Uterus (tissue), 4 donors: ENCODE results near the gene ADCY2. TPM values are rescaled to one million over a fixed set of nuclear protein-coding genes. Genes with fewer than 3 reads are reported as not detected.

ENCODE experiments used
- DNase-seq, 2 donors: peaks; one replicate each; pipeline ENCODE4 v3.0.0-alpha.2; 2019 to 2020
- H3K27ac ChIP-seq, 2 donors: fragments of 200-600 bp; sonication (generic); 1 replicate in 1 of 2; 2 replicates in 1 of 2; pipeline ENCODE4 v1.5.1; 2016 to 2018
- H3K27me3 ChIP-seq, 2 donors: fragments of 200-600 bp; sonication (generic); one replicate each; pipeline ENCODE4 v1.5.1; 2018 to 2019; ENCODE audit warnings: control low read depth in 1 of 2
- H3K36me3 ChIP-seq, 2 donors: fragments of 200-600 bp; sonication (generic); one replicate each; pipeline ENCODE4 v1.5.1; 2019; ENCODE audit warnings: control low read depth in 1 of 2
- H3K4me1 ChIP-seq, 2 donors: fragments of 200-600 bp; sonication (generic); one replicate each; pipeline ENCODE4 v1.5.1; 2018 to 2019; ENCODE audit warnings: control low read depth in 1 of 2
- H3K4me3 ChIP-seq, 2 donors: fragments of 200-600 bp; sonication (generic); 1 replicate in 1 of 2; 2 replicates in 1 of 2; pipeline ENCODE4 v1.5.1; 2018 to 2019; ENCODE audit warnings: mild to moderate bottlenecking in 1 of 2
- H3K9me3 ChIP-seq, 2 donors: fragments of 200-600 bp; sonication (generic); one replicate each; pipeline ENCODE4 v1.5.1; 2019; ENCODE audit warnings: control low read depth in 1 of 2
- CTCF ChIP-seq, 4 experiments: fragments of 200-600 bp in 2 of 4; fragments of 450-650 bp in 2 of 4; sonication (generic) in 2 of 4; IDR thresholded peaks; one replicate each; pipeline ENCODE4 v1.5.1; 2016 to 2019; ENCODE audit warnings: antibody characterized with exemption in 4 of 4, mild to moderate bottlenecking in 2 of 4, moderate library complexity in 1 of 4
- POLR2A ChIP-seq, 2 donors: fragments of 450-650 bp; IDR thresholded peaks; one replicate each; pipeline ENCODE4 v1.6.1; 2016; ENCODE audit warnings: antibody characterized with exemption in 2 of 2, mild to moderate bottlenecking in 1 of 2, moderate library complexity in 1 of 2
- intact Hi-C: fragments of 100-400 bp; cut with DNase I; formaldehyde crosslinking; loops from one replicate; pipeline ENCODE4 v1.15.1; 2023; ENCODE audit warnings: low total_unique reads
- total RNA-seq, 4 donors: library from RNA; depleted of rRNA in 3 of 4; stranded (reverse); fragments of >200 nt in 3 of 4; gene quantifications; one replicate each; pipeline versions ENCODE4 v1.1.0 to v1.2.4, GENCODE V29; 2014 to 2023
- donor health status: DM: yes; HTN: yes; CAD: no.

The ADCY2 gene
- total RNA-seq, 4 donors from 2014 or later, result 3.8 to 25.3 (median 4.5) TPM

DNA sequence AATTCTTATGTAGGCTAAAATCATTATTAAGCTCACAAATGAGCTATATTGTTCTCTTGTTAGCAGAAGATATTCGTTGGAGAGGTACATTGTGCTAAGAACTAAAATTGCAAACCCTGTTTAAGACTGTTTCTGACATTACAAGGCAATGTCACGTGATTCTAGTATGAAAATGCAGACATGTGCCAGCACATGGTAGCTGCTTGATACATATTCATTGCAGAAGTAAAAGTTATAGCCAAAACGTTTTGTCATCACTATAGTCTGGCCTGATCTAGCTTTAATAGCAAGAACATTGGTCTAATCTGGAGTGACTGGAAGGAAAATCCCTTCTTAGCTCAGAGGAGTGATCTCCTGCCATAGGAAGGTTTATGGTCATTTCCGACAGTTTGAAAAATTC lies 310.3 kb downstream of the ADCY2 start:
- Histone ChIP-seq H3K27me3 (no peaks in the 10 kb centered on the region), H3K9me3 (no peaks in the 10 kb centered on the region), H3K36me3 (no peaks in the 10 kb centered on the region), H3K4me3 (no peak overlapping the region), H3K4me1 (no peaks in the 10 kb centered on the region), H3K27ac (no peak overlapping the region)
- DNase-seq, result no peak
- intact Hi-C loops, result no loop called here
- TF ChIP-seq POLR2A (IDR thresholded peaks at IDR 0.05) (no peak), CTCF (IDR thresholded peaks at IDR 0.05) (no peak)

GRCh38 chr5:7714119-7714518 lies 318.2 kb downstream of the ADCY2 start:
- TF ChIP-seq CTCF (IDR thresholded peaks at IDR 0.05) (no peak), POLR2A (IDR thresholded peaks at IDR 0.05) (no peak)
- Histone ChIP-seq H3K4me1 (no peaks in the 10 kb centered on the region), H3K27me3 (no peaks in the 10 kb centered on the region), H3K4me3 (no peak overlapping the region), H3K9me3 (no peaks in the 10 kb centered on the region), H3K36me3 (no peaks in the 10 kb centered on the region), H3K27ac (no peak overlapping the region)
- no peak for DNase-seq
- intact Hi-C loops, result no loop called here

DNA sequence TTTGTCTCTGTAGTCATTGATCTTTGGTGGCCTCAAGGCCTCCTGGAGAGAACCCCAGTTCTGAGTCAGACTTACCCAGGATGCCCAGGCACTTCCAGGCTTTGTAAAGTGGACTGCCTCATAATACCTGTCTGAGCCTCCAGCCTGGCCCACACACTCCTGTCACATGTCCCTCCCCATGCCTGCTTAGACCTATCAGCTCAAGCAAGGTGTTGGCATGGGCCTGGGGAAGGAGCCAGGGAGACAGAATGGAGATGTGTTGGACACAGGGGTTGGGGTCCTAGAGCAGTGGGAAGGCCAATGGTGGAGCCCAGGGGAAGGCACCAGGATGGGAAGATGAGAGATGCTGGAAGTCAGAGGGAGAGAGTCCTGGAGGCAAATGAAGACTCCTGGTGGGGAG lies 318.8 kb downstream of the ADCY2 start:
- Histone ChIP-seq H3K27me3 (no peaks in the 10 kb centered on the region), H3K9me3 (no peaks in the 10 kb centered on the region), H3K4me1 (no peaks in the 10 kb centered on the region), H3K36me3 (no peaks in the 10 kb centered on the region), H3K27ac (no peak overlapping the region), H3K4me3 (no peak overlapping the region)
- intact Hi-C loops, result no loop called here
- TF ChIP-seq POLR2A (IDR thresholded peaks at IDR 0.05), result no peak
- TF ChIP-seq CTCF (IDR thresholded peaks at IDR 0.05), result no peak
- no peak for DNase-seq

- no peaks in the 10 kb centered on the region for H3K4me1 ChIP-seq
- no peak overlapping the region for H3K27ac ChIP-seq
- intact Hi-C loops, result no loop called here
- TF ChIP-seq CTCF (IDR thresholded peaks at IDR 0.05), result no peak
- TF ChIP-seq POLR2A (IDR thresholded peaks at IDR 0.05), result no peak
- no peak for DNase-seq
- H3K27me3 ChIP-seq, result no peaks in the 10 kb centered on the region
- H3K4me3 ChIP-seq, result no peak overlapping the region
- H3K9me3 ChIP-seq, result no peaks in the 10 kb centered on the region
- no peaks in the 10 kb centered on the region for H3K36me3 ChIP-seq
Observed at GRCh38 chr5:7717691-7718090, 321.8 kb downstream of the ADCY2 start.

DNA sequence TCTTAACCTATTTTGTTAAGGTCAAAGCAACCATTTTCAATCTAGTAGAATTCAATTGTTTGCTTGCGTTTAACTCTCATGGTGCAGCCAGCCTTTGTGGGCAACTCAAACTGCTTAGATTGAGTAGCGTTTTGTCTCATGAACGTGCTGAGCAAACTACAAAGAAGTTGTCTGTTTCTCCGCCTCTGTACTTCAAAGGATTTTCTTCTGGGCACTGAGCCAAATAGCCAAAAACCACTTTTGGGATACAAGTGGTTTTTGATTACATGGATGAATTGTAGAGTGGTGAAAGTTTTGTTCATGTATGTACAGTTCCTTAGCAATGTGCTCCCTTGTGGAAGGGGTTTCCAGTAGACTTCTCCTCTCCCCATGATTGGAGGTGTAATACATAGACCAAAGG lies 332.1 kb downstream of the ADCY2 start:
- no peaks in the 10 kb centered on the region for H3K27me3 ChIP-seq
- no peak for TF ChIP-seq CTCF (IDR thresholded peaks at IDR 0.05)
- TF ChIP-seq POLR2A (IDR thresholded peaks at IDR 0.05), result no peak
- DNase-seq, result no peak
- no peak overlapping the region for H3K4me3 ChIP-seq
- no peaks in the 10 kb centered on the region for H3K9me3 ChIP-seq
- H3K27ac ChIP-seq, result no peak overlapping the region
- no peaks in the 10 kb centered on the region for H3K4me1 ChIP-seq
- intact Hi-C loops, result no loop called here
- no peaks in the 10 kb centered on the region for H3K36me3 ChIP-seq
